ENCODE data around the gene MCM9.

- TF ChIP-seq CTCF (IDR thresholded peaks at IDR 0.05; ENCODE audit: low read depth, low read length) (no peak), EZH2phosphoT487 (IDR thresholded peaks at IDR 0.05; ENCODE audit: low read depth) (no peak)
Observed at GRCh38 chr6:118871331-118871730, 63.6 kb downstream of the MCM9 start.
